Ishikawa (cell line): ENCODE data around the gene ARAF.

ENCODE experiments used
- MAX ChIP-seq: IDR thresholded peaks from 2 replicates; pipeline ENCODE4 v1.6.1; 2012
- NFIC ChIP-seq: IDR thresholded peaks from 2 replicates; pipeline ENCODE4 v1.6.1; 2012
- TAF1 ChIP-seq: IDR thresholded peaks from 2 replicates; pipeline ENCODE4 v1.6.1; 2012; ENCODE audit warnings: low read depth, mild to moderate bottlenecking
- USF1 ChIP-seq: IDR thresholded peaks from 2 replicates; pipeline ENCODE4 v1.6.1; 2012
- YY1 ChIP-seq: IDR thresholded peaks from 2 replicates; pipeline ENCODE4 v1.6.1; 2012; ENCODE audit warnings: low read depth

- TF ChIP-seq YY1 (no peak), USF1 (no peak), NFIC (no peak), TAF1 (no peak), MAX (no peak)
Measured at GRCh38 chrX:47564438-47565085, 3.6 kb downstream of the ARAF start.
